ENCODE data around the gene STK16.

STK16 gene

GRCh38 chr2:219229305-219230058 is 15.8 kb upstream of the STK16 start, which contains the start of the genes ANKZF1 and ATG9A:
TSS of gene ANKZF1 (plus strand) at chr2:219229806. CDS start at chr2:219230258, 452 bp downstream.
TSS of gene ATG9A (minus strand) at chr2:219229636. CDS start at chr2:219228024, 1,612 bp downstream.
- Histone ChIP-seq H3K27me3 (ENCODE audit: low read depth, low read length) (no peaks in the 10 kb centered on the region), H3K9me3 (ENCODE audit: insufficient read depth, low read length) (no peaks in the 10 kb centered on the region), H3K79me2 (ENCODE audit: low read length) (peaks cover 31% of the 10 kb centered on the region), H3K4me3 (ENCODE audit: low read length) (peak within 1 kb of the TSS; percentile 100), H3K4me1 (ENCODE audit: low read length) (peaks cover 14% of the 10 kb centered on the region), H3K4me2 (ENCODE audit: low read length) (peak within 1 kb of the TSS; percentile 94), H3K9ac (ENCODE audit: low read length) (peak within 1 kb of the TSS; percentile 87), H4K20me1 (ENCODE audit: insufficient read depth, low read length) (no peaks in the 10 kb centered on the region), H3K36me3 (replicated peaks; ENCODE audit: low read depth, low read length) (peaks cover 16% of the 10 kb centered on the region), H2AFZ (ENCODE audit: low read depth, low read length) (peak within 1 kb of the TSS; percentile 93; the same call in 1 of the 2 replicates), H3K27ac (ENCODE audit: low read length) (peak within 1 kb of the TSS; percentile 59)
- TF ChIP-seq EZH2phosphoT487 (IDR thresholded peaks at IDR 0.05; ENCODE audit: low read depth), result no peak
- no peak for TF ChIP-seq CTCF (IDR thresholded peaks at IDR 0.05; ENCODE audit: low read depth, low read length)

- H4K20me1 ChIP-seq (ENCODE audit: insufficient read depth, low read length), result no peaks in the 10 kb centered on the region
- H2AFZ ChIP-seq (ENCODE audit: low read depth, low read length), result no peak overlapping the region; the same call in 1 of the 2 replicates
- no peaks in the 10 kb centered on the region for H3K9me3 ChIP-seq (ENCODE audit: insufficient read depth, low read length)
- no peaks in the 10 kb centered on the region for H3K27me3 ChIP-seq (ENCODE audit: low read depth, low read length)
- peaks cover 31% of the 10 kb centered on the region for H3K79me2 ChIP-seq (ENCODE audit: low read length)
- H3K36me3 ChIP-seq (replicated peaks; ENCODE audit: low read depth, low read length), result peaks cover 20% of the 10 kb centered on the region
- peak overlapping the region; percentile 80 for H3K4me2 ChIP-seq (ENCODE audit: low read length)
- peak overlapping the region; percentile 100 for H3K4me3 ChIP-seq (ENCODE audit: low read length)
- H3K27ac ChIP-seq (ENCODE audit: low read length), result peak overlapping the region; percentile 59
- H3K4me1 ChIP-seq (ENCODE audit: low read length), result peaks cover 14% of the 10 kb centered on the region
- peak overlapping the region; percentile 68 for H3K9ac ChIP-seq (ENCODE audit: low read length)
- TF ChIP-seq CTCF (IDR thresholded peaks at IDR 0.05; ENCODE audit: low read depth, low read length) (no peak), EZH2phosphoT487 (IDR thresholded peaks at IDR 0.05; ENCODE audit: low read depth) (no peak)
Measured at GRCh38 chr2:219230059-219230540, 15.2 kb upstream of the STK16 start.

GRCh38 chr2:219234331-219234730 is 10.9 kb upstream of the STK16 start:
- Histone ChIP-seq H2AFZ (ENCODE audit: low read depth, low read length) (no peak overlapping the region), H3K4me1 (ENCODE audit: low read length) (peaks cover 7% of the 10 kb centered on the region), H3K9ac (ENCODE audit: low read length) (no peak overlapping the region), H3K9me3 (ENCODE audit: insufficient read depth, low read length) (no peaks in the 10 kb centered on the region), H3K27me3 (ENCODE audit: low read depth, low read length) (no peaks in the 10 kb centered on the region), H4K20me1 (ENCODE audit: insufficient read depth, low read length) (no peaks in the 10 kb centered on the region), H3K79me2 (ENCODE audit: low read length) (peaks cover 14% of the 10 kb centered on the region), H3K4me3 (ENCODE audit: low read length) (no peak overlapping the region), H3K27ac (ENCODE audit: low read length) (no peak overlapping the region), H3K36me3 (replicated peaks; ENCODE audit: low read depth, low read length) (peaks cover 24% of the 10 kb centered on the region), H3K4me2 (ENCODE audit: low read length) (no peak overlapping the region)
- TF ChIP-seq EZH2phosphoT487 (IDR thresholded peaks at IDR 0.05; ENCODE audit: low read depth) (no peak), CTCF (IDR thresholded peaks at IDR 0.05; ENCODE audit: low read depth, low read length) (no peak)

- Histone ChIP-seq H3K27ac (ENCODE audit: low read length) (no peak overlapping the region), H4K20me1 (ENCODE audit: insufficient read depth, low read length) (no peaks in the 10 kb centered on the region), H3K9me3 (ENCODE audit: insufficient read depth, low read length) (no peaks in the 10 kb centered on the region), H3K4me2 (ENCODE audit: low read length) (no peak overlapping the region), H3K9ac (ENCODE audit: low read length) (no peak overlapping the region), H3K27me3 (ENCODE audit: low read depth, low read length) (no peaks in the 10 kb centered on the region), H2AFZ (ENCODE audit: low read depth, low read length) (no peak overlapping the region), H3K4me3 (ENCODE audit: low read length) (no peak overlapping the region), H3K4me1 (ENCODE audit: low read length) (peaks cover 17% of the 10 kb centered on the region), H3K36me3 (replicated peaks; ENCODE audit: low read depth, low read length) (peaks cover 2% of the 10 kb centered on the region), H3K79me2 (ENCODE audit: low read length) (peaks cover 12% of the 10 kb centered on the region)
- TF ChIP-seq CTCF (IDR thresholded peaks at IDR 0.05; ENCODE audit: low read depth, low read length), result no peak
- TF ChIP-seq EZH2phosphoT487 (IDR thresholded peaks at IDR 0.05; ENCODE audit: low read depth), result no peak
Measured at GRCh38 chr2:219243291-219243761, 2.0 kb upstream of the STK16 start.
